HG03439 (cell line): ENCODE data around the gene NAT9.

ENCODE experiments used
- ATAC-seq: cut with Tn5 transposase; IDR thresholded peaks from one replicate; pipeline ENCODE4 v1.9.1; 2021; ENCODE audit warnings: mild to moderate bottlenecking, moderate library complexity; ENCODE audit not compliant: unreplicated experiment

NAT9 gene

DNA sequence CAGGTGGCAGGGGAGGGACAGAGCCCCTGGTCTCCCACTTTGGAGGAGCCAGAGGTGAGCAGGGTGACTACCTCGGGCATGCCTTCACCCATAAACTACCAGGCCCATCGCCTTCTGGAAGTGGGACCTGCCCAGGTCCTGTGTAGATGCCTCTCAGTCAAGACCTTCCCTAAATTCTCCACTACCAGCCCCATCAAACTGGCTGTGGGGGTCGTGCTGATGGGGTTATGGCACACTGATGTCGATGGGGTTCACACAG is 44.9 kb downstream of the NAT9 start:
- ATAC-seq: no peak

DNA sequence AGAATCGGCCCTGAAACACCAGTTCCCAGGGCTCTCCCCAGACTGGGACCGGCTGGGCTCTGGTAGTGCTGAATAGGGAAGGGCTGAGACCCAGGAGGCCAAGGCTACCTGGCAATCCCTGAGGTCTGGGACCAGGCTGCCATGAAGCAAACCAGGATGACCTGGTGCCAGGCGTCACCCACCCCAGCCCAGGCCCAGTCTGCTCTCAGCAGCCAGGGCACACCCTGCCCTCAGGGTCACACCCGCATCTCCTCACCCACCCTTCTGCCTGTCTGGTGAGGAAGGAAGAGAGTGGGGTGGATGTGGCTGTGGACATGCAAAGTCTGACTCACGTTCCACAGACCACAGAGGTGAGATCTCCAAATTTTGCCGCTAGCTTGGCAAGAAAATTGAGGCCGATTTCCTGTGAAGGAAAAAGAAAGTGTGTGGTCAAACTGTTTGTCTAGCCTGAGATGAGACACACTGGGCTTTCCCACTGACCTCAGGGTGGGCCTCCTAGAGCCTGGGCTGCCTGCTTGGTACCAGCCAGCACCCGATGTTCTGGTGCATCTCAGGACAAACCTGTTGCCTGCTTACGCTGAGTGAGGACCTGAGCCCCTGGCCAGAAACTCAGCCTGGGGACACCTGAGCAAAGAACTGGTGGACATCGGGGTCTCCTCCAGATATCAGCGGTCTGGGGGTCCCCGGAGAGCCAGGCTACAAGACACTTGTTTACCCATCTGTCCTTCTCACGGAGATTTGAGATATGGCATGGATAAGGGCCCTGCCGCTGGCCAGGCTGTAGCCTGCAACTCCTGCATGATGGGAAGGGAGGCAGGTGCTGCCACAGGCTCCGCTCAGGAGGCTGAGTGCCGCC is 45.4 kb downstream of the NAT9 start:
- no peak for ATAC-seq

DNA sequence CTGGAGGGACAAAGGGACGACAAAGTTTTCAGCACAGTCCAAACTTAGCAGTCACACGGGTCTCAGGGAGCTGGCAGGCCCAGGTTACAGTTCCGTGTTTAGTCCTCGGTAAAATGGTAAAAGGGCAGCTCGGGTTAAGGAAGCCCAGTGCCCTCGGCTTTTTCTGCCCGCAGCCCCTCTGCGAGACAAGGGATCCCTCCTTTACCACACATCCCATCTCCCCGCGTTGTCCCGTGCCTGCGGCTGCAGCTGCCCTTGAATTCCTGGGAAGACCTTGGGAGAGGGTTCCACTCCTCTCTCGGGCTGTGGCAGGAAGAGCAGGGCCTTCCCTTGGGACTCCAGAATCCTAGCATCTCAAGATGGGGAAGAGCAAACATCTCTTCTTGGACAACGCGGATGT is 46.3 kb downstream of the NAT9 start:
- no peak for ATAC-seq

DNA sequence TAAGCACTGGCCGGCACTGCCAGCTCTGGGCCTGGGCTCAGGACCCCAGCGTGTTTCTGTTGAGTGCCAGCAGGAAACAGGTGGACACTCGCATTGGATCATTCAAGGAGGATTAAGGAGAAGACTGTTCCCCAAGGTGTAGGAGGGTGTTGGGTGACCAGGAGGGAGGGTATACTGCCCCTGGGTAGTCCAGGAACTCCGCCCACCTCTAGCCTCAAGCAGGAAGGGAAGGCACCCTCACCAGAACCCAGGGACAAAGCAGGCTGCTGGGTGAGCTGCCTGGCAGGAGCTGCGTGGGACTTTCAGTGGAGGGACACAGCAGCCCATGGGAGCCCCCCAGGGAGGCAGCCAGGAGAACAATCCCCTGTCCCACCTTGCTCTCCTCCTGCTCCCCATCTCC is 46.8 kb downstream of the NAT9 start:
- no peak for ATAC-seq

DNA sequence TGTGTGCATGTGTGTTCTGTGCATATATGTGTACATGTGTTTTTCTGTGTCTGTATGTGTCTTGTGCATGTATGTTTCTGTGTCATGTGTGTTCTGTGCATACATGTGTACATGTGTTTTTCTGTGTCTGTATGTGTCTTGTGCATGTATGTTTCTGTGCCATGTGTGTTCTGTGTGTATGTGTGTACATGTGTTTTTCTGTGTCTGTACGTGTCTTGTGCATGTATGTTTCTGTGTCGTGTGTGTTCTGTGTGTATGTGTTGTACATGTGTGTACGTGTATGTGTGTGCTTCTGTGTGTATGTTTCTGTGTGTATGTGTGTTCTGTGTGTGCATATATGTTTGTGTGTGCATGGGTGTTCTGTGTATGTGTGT is 47.5 kb downstream of the NAT9 start:
- ATAC-seq: no peak

DNA sequence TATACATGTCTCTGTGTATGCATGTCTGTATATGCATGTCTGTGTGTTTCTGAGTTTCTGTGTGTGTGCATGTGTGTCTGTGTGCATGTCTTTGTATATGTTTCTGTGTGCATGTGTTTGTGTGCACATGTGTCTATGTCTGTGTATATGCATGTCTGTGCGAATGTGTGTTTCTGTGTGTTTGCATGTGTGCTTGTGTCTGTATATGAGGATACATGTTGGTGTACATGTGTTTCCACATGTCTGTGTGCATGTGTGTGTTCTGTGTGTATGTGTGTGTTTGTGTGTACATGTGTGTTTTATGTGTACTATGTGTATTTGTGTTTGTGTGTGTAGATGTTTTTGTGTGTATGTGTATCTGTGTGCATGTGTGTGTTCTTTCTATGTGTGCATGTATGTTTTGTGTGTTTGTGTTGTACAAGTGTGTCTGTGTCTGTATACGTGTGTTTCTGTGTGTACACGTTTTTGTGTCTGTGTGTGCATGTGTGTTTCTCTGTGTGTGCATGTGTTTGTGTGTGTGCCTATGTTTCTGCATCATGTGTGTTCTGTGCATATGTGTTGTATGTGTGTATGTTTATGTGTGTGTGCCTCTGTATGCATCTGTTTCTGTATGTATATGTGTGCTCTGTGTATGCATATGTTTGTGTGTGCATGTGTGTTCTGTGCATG is 48.0 kb downstream of the NAT9 start:
- ATAC-seq: no peak

DNA sequence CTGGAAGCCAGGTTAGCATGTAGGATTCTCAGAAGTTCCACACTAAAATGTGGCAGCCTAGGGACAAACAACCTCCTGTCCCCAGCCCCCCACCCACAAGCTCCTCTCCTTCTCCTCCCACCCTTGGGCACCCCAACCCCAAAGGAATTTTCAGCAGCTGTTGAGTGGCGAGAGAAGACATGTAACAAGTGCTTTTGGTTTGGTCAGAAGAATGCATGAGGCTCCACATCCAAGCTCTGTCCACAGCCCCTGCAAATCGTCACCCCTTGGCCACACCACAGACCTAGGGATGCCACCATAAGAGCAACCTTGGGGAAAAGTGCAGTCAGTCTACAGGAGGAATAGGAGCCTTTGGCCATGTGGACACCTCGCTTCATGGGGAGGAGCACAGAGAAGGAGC is 51.0 kb downstream of the NAT9 start:
- ATAC-seq: no peak

DNA sequence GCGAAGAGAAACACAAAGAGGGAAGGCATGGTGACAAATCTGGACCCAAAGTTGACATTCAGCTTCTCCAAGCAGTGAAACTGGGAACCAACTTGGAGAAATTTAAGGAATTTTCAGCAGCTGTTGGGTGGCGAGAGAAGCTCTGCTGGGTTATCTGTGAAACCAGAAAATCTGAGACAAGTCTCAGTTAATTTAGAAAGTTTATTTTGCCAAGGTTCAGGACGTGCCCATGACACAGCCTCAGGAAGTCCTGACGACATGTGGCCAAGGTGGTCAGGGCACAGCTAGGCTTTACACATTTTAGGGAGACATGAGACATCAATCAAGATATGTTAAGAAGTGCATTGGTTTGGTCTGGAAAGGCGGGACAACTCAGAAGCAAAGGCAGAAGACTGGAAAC is 52.3 kb downstream of the NAT9 start:
- ATAC-seq: no peak

DNA sequence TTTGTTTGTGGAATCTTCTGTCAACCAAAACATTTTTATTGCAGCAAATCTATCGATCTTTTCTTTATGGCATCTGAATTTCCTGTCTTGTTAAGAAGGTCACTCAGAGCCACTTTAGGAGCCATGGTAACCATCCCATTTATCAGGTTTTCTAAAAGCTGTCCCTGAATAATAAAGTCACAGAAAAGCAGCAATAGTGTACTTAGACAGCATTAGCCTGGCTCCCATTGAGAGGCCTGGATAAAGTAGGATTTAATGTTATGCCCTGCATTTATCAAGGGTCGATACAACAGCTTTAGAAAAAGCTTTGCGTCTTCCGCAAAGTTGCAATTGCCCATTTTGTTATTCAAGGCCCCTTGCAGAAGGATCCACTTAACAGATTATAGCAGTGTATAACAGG is 53.4 kb downstream of the NAT9 start:
- no peak for ATAC-seq
